GM12878 (cell line): ENCODE data around the gene ATP2C2. TPM values are rescaled to one million over a fixed set of nuclear protein-coding genes. Genes with fewer than 3 reads are reported as not detected.

ENCODE experiments used
- ATAC-seq: fragments of 200-7000 bp; cut with Tn5 transposase; 3 replicates; pipeline ENCODE4 v1.9.1; 2020; ENCODE audit warnings: mild to moderate bottlenecking, moderate library complexity
- BruUV-seq: library from RNA; stranded (reverse); fragments of 400-500 nt; replicated peaks from 2 replicates; lab custom pipeline; 2021; lab: Mats Ljungman, UMichigan
- CTCF ChIA-PET: fragments of 300-600 bp; sonication (Branson Sonifier 250); formaldehyde crosslinking; extraction: SDS; loops from one replicate; lab custom pipeline; 2021; ENCODE audit warnings: inconsistent platforms; lab: Yijun Ruan, JAX
- POLR2A ChIA-PET: fragments of 350-600 bp; formaldehyde crosslinking; extraction: SDS; loops from one replicate; lab custom pipeline; 2021; ENCODE audit warnings: inconsistent platforms; lab: Charles Lee
- RAD21 ChIA-PET: fragments of 300-600 bp; sonication (Branson Sonifier 250); formaldehyde crosslinking; loops from one replicate; lab custom pipeline; 2023; ENCODE audit warnings: antibody characterized with exemption; ENCODE audit not compliant: unreplicated experiment; lab: Charles Lee
- SMC1A ChIA-PET: fragments of 300-600 bp; sonication (Branson Sonifier 250); formaldehyde crosslinking; loops from one replicate; lab custom pipeline; 2023; ENCODE audit not compliant: unreplicated experiment, uncharacterized antibody; lab: Charles Lee
- DNase-seq: peaks from one replicate; pipeline ENCODE4 v3.0.0-alpha.2; 2011; ENCODE audit warnings: low read depth, low spot score
- FAIRE-seq: peaks from 3 replicates; lab custom pipeline; 2011; peaks lifted over from hg19 to GRCh38; lab: Jason Lieb, UNC
- H2AFZ ChIP-seq: 2 replicates; pipeline ENCODE4 v1.6.0; 2011; ENCODE audit warnings: low read depth, low read length, control low read depth; ENCODE audit not compliant: control insufficient read depth
- H3K27ac ChIP-seq: 2 replicates; pipeline ENCODE4 v1.5.1; 2011; ENCODE audit warnings: control low read depth; ENCODE audit not compliant: control insufficient read depth, insufficient read depth
- H3K27me3 ChIP-seq, 2 experiments: replicated peaks in 1 of 2; 2 replicates each; pipeline versions ENCODE4 v1.6.0 to v1.6.1; 2011; ENCODE audit warnings: low read length in 1 of 2; ENCODE audit not compliant: control insufficient read depth in 2 of 2, insufficient read depth in 2 of 2
- H3K36me3 ChIP-seq, 2 experiments: 2 replicates each; pipeline ENCODE4 v1.5.1; 2011; ENCODE audit warnings: low read length in 1 of 2; ENCODE audit not compliant: control insufficient read depth in 2 of 2, insufficient read depth in 2 of 2
- H3K4me1 ChIP-seq: 2 replicates; pipeline ENCODE4 v1.6.1; 2011; ENCODE audit warnings: mild to moderate bottlenecking, low read length, moderate library complexity, mixed read lengths; ENCODE audit not compliant: control insufficient read depth, insufficient read depth
- H3K4me2 ChIP-seq: 2 replicates; pipeline ENCODE4 v1.6.0; 2011; ENCODE audit warnings: control low read depth; ENCODE audit not compliant: control insufficient read depth, insufficient read depth
- H3K4me3 ChIP-seq: fragments of 200-600 bp; sonication (generic); 2 replicates; pipeline ENCODE4 v1.5.1; 2016
- H3K79me2 ChIP-seq: 2 replicates; pipeline ENCODE4 v1.6.0; 2011; ENCODE audit warnings: low read length; ENCODE audit not compliant: control insufficient read depth, insufficient read depth
- H3K9ac ChIP-seq: 2 replicates; pipeline ENCODE4 v1.8.0; 2011; ENCODE audit warnings: low read length, control low read depth, mixed read lengths; ENCODE audit not compliant: control insufficient read depth, insufficient read depth
- H3K9me3 ChIP-seq: replicated peaks from 3 replicates; pipeline ENCODE4 v1.5.1; 2011; ENCODE audit warnings: mild to moderate bottlenecking, low read length; ENCODE audit not compliant: control insufficient read depth, insufficient read depth
- H4K20me1 ChIP-seq: 2 replicates; pipeline ENCODE4 v1.6.0; 2011; ENCODE audit not compliant: control insufficient read depth, insufficient read depth
- ATF3 ChIP-seq: IDR thresholded peaks from 2 replicates; pipeline ENCODE4 v1.6.1; 2011; ENCODE audit warnings: low read depth, mild to moderate bottlenecking, low read length, moderate library complexity, borderline replicate concordance; ENCODE audit errors: extremely low read depth
- BHLHE40 ChIP-seq, 2 experiments: fragments of 450-650 bp in 1 of 2; IDR thresholded peaks; 2 replicates each; pipeline ENCODE4 v1.6.1; 2011 to 2017; ENCODE audit warnings: low read depth in 2 of 2, borderline replicate concordance in 1 of 2, improper control_type of control experiment in 1 of 2, low read length in 1 of 2, mild to moderate bottlenecking in 1 of 2
- CBX5 ChIP-seq: sonication (generic); IDR thresholded peaks from 2 replicates; pipeline ENCODE4 v1.6.1; 2016; ENCODE audit warnings: low read depth, moderate library complexity, mild to moderate bottlenecking, inconsistent platforms
- CREM ChIP-seq: IDR thresholded peaks from 2 replicates; pipeline ENCODE4 v1.6.1; 2014; ENCODE audit warnings: antibody characterized with exemption, low read depth
- HDAC2 ChIP-seq: fragments of 200-600 bp; sonication (generic); IDR thresholded peaks from 2 replicates; pipeline ENCODE4 v1.6.1; 2017
- JUNB ChIP-seq: IDR thresholded peaks from 2 replicates; pipeline ENCODE4 v1.6.1; 2016; ENCODE audit warnings: antibody characterized with exemption, mild to moderate bottlenecking
- MTA2 ChIP-seq: fragments of 450-650 bp; IDR thresholded peaks from 2 replicates; pipeline ENCODE4 v1.6.1; 2016; ENCODE audit warnings: low read depth, mild to moderate bottlenecking, moderate library complexity
- RBBP5 ChIP-seq: fragments of 200-600 bp; sonication (generic); conservative IDR thresholded peaks from 2 replicates; pipeline ENCODE4 v1.6.1; 2016
- ZNF207 ChIP-seq: fragments of 450-650 bp; IDR thresholded peaks from 2 replicates; pipeline ENCODE4 v1.6.1; 2014; ENCODE audit warnings: antibody characterized with exemption, mild to moderate bottlenecking, borderline replicate concordance
- ZNF24 ChIP-seq: fragments of 450-650 bp; IDR thresholded peaks from 2 replicates; pipeline ENCODE4 v1.6.1; 2017; ENCODE audit warnings: antibody characterized with exemption, mild to moderate bottlenecking
- WGBS: methylation state at CpG from one replicate; pipeline ENCODE4 v1.1.6; 2016; ENCODE audit warnings: low lambda C conversion rate; ENCODE audit not compliant: insufficient replicate concordance, insufficient coverage; ENCODE audit errors: missing lambda C conversion rate; 5-methylcytosine and 5-hydroxymethylcytosine counted together
- in situ Hi-C: fragments of 300-500 bp; cut with MboI; formaldehyde crosslinking; loops from 9 replicates; pipeline ENCODE4 v1.14.3; 2018; ENCODE audit warnings: mixed read lengths
- intact Hi-C: fragments of 100-400 bp; cut with micrococcal nuclease; formaldehyde crosslinking; loops from one replicate; pipeline ENCODE4 v1.14.2; 2022; ENCODE audit not compliant: unreplicated experiment
- polyA plus RNA-seq, 11 experiments: library from polyadenylated mRNA; depleted of rRNA in 4 of 11; unstranded in 6 of 11; stranded (reverse) in 5 of 11; fragments of >200 nt; fragmentation: Nextera tagmentation in 4 of 11; fragmentation: Illumina TruSeq in 1 of 11; extraction: Ambion mirVana in 4 of 11; extraction: Trizol in 1 of 11; gene quantifications; 1 replicate in 1 of 11; 2 replicates in 10 of 11; pipeline versions ENCODE4 v1.2.1 to v1.2.3, GENCODE V29; 2011 to 2016; ENCODE audit warnings: inconsistent platforms in 2 of 11, missing spikeins in 2 of 11, low read depth in 1 of 11
- total RNA-seq, 4 experiments: library from RNA; depleted of rRNA in 3 of 4; stranded (reverse); fragments of >200 nt in 3 of 4; fragmentation: Illumina TruSeq in 1 of 4; extraction: Trizol in 1 of 4; gene quantifications; 2 replicates each; pipeline versions ENCODE4 v1.2.1 to v1.2.3, GENCODE V29; 2013 to 2021

The ATP2C2 gene
- total and polyA plus RNA-seq, 10 of the 15 experiments (the other 5 are each of a cell fraction or from before 2014, with no cell fraction given), result 0.05 to 0.19 TPM; not detected in 8

GRCh38 chr16:84360748-84361147, 7.6 kb upstream of the ATP2C2 start:
- Histone ChIP-seq H3K4me2 (no peak overlapping the region), H3K9me3 (no peaks in the 10 kb centered on the region; the same call in 2 of the 3 replicates), H3K9ac (no peak overlapping the region), H3K27ac (no peak overlapping the region), H3K36me3 (no peaks in the 10 kb centered on the region), H2AFZ (no peak overlapping the region), H3K27me3 (no peaks in the 10 kb centered on the region; a peak in 1 of 4 replicates), H3K4me3 (no peak overlapping the region), H3K79me2 (no peaks in the 10 kb centered on the region), H4K20me1 (no peaks in the 10 kb centered on the region), H3K4me1 (no peaks in the 10 kb centered on the region)
- ChIA-PET RAD21 (no interaction called here), CTCF (no interaction called here), POLR2A (no interaction called here), SMC1A (no interaction called here)
- in situ Hi-C loops, result no loop called here
- FAIRE-seq (no peak), ATAC-seq (no peak), DNase-seq (no peak)
- intact Hi-C loops, result no loop called here
- no peak for TF ChIP-seq CREM
- TF ChIP-seq BHLHE40 (IDR thresholded peaks at IDR 0.05; ENCODE audit: borderline replicate concordance in 1 of 2, low read depth in 2 of 2, low read length in 1 of 2), result no peak
- TF ChIP-seq RBBP5, result no peak
- no peak for TF ChIP-seq HDAC2
- no peak for TF ChIP-seq MTA2
- TF ChIP-seq ZNF24, result no peak
- TF ChIP-seq ATF3, result no peak
- no peak for TF ChIP-seq JUNB
- no peak for TF ChIP-seq CBX5
- TF ChIP-seq ZNF207, result no peak
- WGBS, result 43% methylated on average over 4 of the region's 4 CpGs
- BruUV-seq, result no TSS peak
